MCF 10A (cell line): ENCODE measurements around the gene PDHA1. TPM values are rescaled to one million over a fixed set of nuclear protein-coding genes. Genes with fewer than 3 reads are reported as not detected.

Experiments used
- Bru-seq: library from RNA; stranded (reverse); fragments of 400-500 nt; gene quantifications from one replicate; lab custom pipeline; 2021; lab: Mats Ljungman, UMichigan
- BruChase-seq, 2 experiments: library from RNA; stranded (reverse); fragments of 400-500 nt; gene quantifications; one replicate each; lab custom pipeline; 2021; lab: Mats Ljungman, UMichigan
- BruUV-seq: library from RNA; stranded (reverse); fragments of 400-500 nt; replicated peaks from 2 replicates; lab custom pipeline; 2021; lab: Mats Ljungman, UMichigan
- CTCF ChIA-PET: fragments of 300-600 bp; sonication (Branson Sonifier 250); formaldehyde crosslinking; extraction: SDS; loops from one replicate; lab custom pipeline; 2021; ENCODE audit warnings: antibody characterized with exemption, inconsistent platforms; lab: Yijun Ruan, JAX
- POLR2A ChIA-PET: fragments of 300-600, 350-650 bp; sonication (Branson Sonifier 250); formaldehyde crosslinking; extraction: SDS; loops from one replicate; lab custom pipeline; 2020; ENCODE audit warnings: antibody characterized with exemption, inconsistent platforms; lab: Yijun Ruan, JAX
- DNase-seq: peaks from one replicate; pipeline ENCODE4 v3.0.0-alpha.2; 2018; ENCODE audit not compliant: unreplicated experiment
- H3K27ac Mint-ChIP-seq: one replicate; pipeline ENCODE4 v1.8.0; 2022; ENCODE audit warnings: mild to moderate bottlenecking, low read depth, mixed read lengths; ENCODE audit not compliant: unreplicated experiment
- H3K27me3 Mint-ChIP-seq: one replicate; pipeline ENCODE4 v1.8.0; 2022; ENCODE audit warnings: mixed read lengths; ENCODE audit not compliant: insufficient read depth, unreplicated experiment
- H3K36me3 Mint-ChIP-seq: one replicate; pipeline ENCODE4 v1.8.0; 2022; ENCODE audit warnings: mild to moderate bottlenecking, moderate library complexity, mixed read lengths; ENCODE audit not compliant: insufficient read depth, unreplicated experiment
- H3K4me1 Mint-ChIP-seq: one replicate; pipeline ENCODE4 v1.8.0; 2022; ENCODE audit warnings: mixed read lengths; ENCODE audit not compliant: insufficient read depth, unreplicated experiment
- H3K4me3 Mint-ChIP-seq: one replicate; pipeline ENCODE4 v1.8.0; 2022; ENCODE audit warnings: mild to moderate bottlenecking, moderate library complexity, mixed read lengths; ENCODE audit not compliant: unreplicated experiment
- H3K9me3 Mint-ChIP-seq: one replicate; pipeline ENCODE4 v1.8.0; 2022; ENCODE audit warnings: mixed read lengths; ENCODE audit not compliant: unreplicated experiment
- intact Hi-C: fragments of 100-400 bp; cut with micrococcal nuclease; formaldehyde crosslinking; loops from 2 replicates; pipeline ENCODE4 v1.14.1; 2022
- long read RNA-seq: library from polyadenylated mRNA; stranded (forward); transcript quantifications from one replicate; pipeline ENCODE4 v2.0.0, GENCODE V29; 2022
- total RNA-seq: library from RNA; stranded (reverse); gene quantifications from 2 replicates; pipeline ENCODE4 v1.2.3, GENCODE V29; 2022
- TF ChIP-seq, protein P1 (sequence below): fragments of 200-600 bp; IDR thresholded peaks from one replicate; pipeline ENCODE4 v1.8.0; 2022; ENCODE audit warnings: antibody characterized with exemption, mild to moderate bottlenecking; ENCODE audit not compliant: unreplicated experiment

The PDHA1 gene
- 177 and 220 TPM in 2 replicates for total RNA-seq
- Bru-seq, nascent RNA, result percentile 72 among the genes with signal in this experiment
- BruChase-seq, experiment 1, labeled RNA remaining after a 6-hour chase, result percentile 86 among the genes with signal in this experiment
- percentile 85 among the genes with signal in this experiment for BruChase-seq, experiment 2, labeled RNA remaining after a 2-hour chase
- long read RNA-seq, transcript PDHA1-204 (12 exons, 3,484 nt), result minor isoform, 12 of 332 reads
- long read RNA-seq, transcript PDHA1-206 (11 exons, 3,310 nt), result major isoform, 267 of 332 reads
- long read RNA-seq, partial matches to known transcripts, result 34 of 332 reads
- long read RNA-seq, other reads (novel, unspliced or antisense), result 11 of 332 reads

DNA sequence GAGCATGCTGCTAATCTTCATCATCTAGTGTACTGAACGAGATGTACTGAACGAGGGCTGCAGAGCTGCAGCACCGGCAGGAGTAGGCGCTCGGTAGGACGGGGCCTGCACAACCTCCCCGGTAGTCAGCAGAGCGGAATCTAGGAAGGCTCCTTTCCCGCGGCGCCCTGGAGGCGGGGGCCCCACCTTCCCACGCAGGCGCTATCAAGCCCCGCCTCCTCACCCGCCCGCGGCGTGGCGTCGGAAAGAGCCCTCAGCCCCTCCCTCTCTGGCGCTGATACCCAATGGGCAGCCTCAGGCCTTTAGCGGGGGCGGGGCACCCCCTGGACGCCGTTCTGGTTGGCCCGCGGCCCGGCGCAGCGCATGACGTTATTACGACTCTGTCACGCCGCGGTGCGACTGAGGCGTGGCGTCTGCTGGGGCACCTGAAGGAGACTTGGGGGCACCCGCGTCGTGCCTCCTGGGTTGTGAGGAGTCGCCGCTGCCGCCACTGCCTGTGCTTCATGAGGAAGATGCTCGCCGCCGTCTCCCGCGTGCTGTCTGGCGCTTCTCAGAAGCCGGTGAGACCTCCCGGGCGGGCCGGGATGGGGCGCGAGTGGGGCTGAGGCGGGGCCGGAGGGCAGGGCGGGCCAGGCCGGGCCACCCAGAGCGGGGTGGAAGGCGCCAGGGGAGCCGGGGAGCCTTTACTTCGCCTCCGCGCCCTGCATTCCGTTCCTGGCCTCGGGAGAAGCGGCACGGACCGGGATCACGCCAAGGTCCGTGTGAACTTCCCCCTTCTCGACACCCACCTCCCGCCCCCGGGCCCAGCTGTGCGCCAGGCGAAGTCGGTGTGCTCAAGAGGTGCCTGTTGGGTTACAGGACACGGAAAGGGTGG is at the start of gene PDHA1:
Gene PDHA1 (plus strand): TSS at position 393 of the 874 bp plus-strand sequence. CDS start 111 bp downstream, at position 504.
- H3K36me3 Mint-ChIP-seq, result no peaks in the 10 kb centered on the region
- TSS peak; percentile 39 for BruUV-seq
- peaks cover 12% of the 10 kb centered on the region for H3K4me1 Mint-ChIP-seq
- TF ChIP-seq, protein P1, sequence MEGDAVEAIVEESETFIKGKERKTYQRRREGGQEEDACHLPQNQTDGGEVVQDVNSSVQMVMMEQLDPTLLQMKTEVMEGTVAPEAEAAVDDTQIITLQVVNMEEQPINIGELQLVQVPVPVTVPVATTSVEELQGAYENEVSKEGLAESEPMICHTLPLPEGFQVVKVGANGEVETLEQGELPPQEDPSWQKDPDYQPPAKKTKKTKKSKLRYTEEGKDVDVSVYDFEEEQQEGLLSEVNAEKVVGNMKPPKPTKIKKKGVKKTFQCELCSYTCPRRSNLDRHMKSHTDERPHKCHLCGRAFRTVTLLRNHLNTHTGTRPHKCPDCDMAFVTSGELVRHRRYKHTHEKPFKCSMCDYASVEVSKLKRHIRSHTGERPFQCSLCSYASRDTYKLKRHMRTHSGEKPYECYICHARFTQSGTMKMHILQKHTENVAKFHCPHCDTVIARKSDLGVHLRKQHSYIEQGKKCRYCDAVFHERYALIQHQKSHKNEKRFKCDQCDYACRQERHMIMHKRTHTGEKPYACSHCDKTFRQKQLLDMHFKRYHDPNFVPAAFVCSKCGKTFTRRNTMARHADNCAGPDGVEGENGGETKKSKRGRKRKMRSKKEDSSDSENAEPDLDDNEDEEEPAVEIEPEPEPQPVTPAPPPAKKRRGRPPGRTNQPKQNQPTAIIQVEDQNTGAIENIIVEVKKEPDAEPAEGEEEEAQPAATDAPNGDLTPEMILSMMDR, result no peak
- ChIA-PET CTCF (no interaction called here), POLR2A (interaction anchor here (2.1 kb wide), 1 partner anchor 325 kb away, joined by 5 read pairs; no protein-coding TSS in a partner anchor)
- H3K27ac Mint-ChIP-seq, result peak within 1 kb of the TSS; percentile 75
- H3K9me3 Mint-ChIP-seq, result no peaks in the 10 kb centered on the region
- no peaks in the 10 kb centered on the region for H3K27me3 Mint-ChIP-seq
- peak; percentile 90 for DNase-seq
- H3K4me3 Mint-ChIP-seq, result peak within 1 kb of the TSS; percentile 81
- intact Hi-C loops, result no loop called here

- TF ChIP-seq, protein P1, result no peak
- CTCF ChIA-PET, result no interaction called here
- Mint-ChIP-seq H3K4me1 (peaks cover 11% of the 10 kb centered on the region), H3K27ac (no peak overlapping the region), H3K27me3 (no peaks in the 10 kb centered on the region), H3K36me3 (no peaks in the 10 kb centered on the region), H3K9me3 (peaks cover 7% of the 10 kb centered on the region), H3K4me3 (no peak overlapping the region)
- DNase-seq, result peak; percentile 52
- no TSS peak for BruUV-seq
- intact Hi-C loops, result no loop called here
- POLR2A ChIA-PET, result no interaction called here
These were observed 40.4 kb upstream of the PDHA1 start for GRCh38 chrX:19303256-19303880.

- TF ChIP-seq, protein P1, result no peak
- DNase-seq, result no peak
- Mint-ChIP-seq H3K36me3 (no peaks in the 10 kb centered on the region), H3K27me3 (no peaks in the 10 kb centered on the region), H3K27ac (no peak overlapping the region), H3K9me3 (no peaks in the 10 kb centered on the region), H3K4me3 (no peak overlapping the region), H3K4me1 (no peaks in the 10 kb centered on the region)
- ChIA-PET CTCF (interaction anchor here (0.6 to 1.0 kb wide), 2 partner anchors 308 to 804 kb away, joined by 3 to 4 read pairs; no protein-coding TSS in a partner anchor), POLR2A (no interaction called here)
- no TSS peak for BruUV-seq
- intact Hi-C loops, result no loop called here
These were observed 17.2 kb upstream of the PDHA1 start for GRCh38 chrX:19326567-19326966.
